HCT116 (cell line): Measurements from ENCODE around the gene ELOA. TPM values are rescaled to one million over a fixed set of nuclear protein-coding genes. Genes with fewer than 3 reads are reported as not detected.

ENCODE experiments used
- ATAC-seq: fragments of 200-7000 bp; cut with Tn5 transposase; 2 replicates; pipeline ENCODE4 v1.9.1; 2020; ENCODE audit warnings: mild to moderate bottlenecking, moderate library complexity
- BruUV-seq: library from RNA; stranded (reverse); fragments of 400-500 nt; replicated peaks from 2 replicates; lab custom pipeline; 2021; lab: Mats Ljungman, UMichigan
- CTCF ChIA-PET: fragments of 300-600 bp; sonication (Branson Sonifier 250); formaldehyde crosslinking; loops from one replicate; lab custom pipeline; 2021; ENCODE audit warnings: antibody characterized with exemption; lab: Charles Lee
- POLR2A ChIA-PET: fragments of 300-600, 350-600 bp; sonication (Branson Sonifier 250); formaldehyde crosslinking; loops from one replicate; lab custom pipeline; 2021; ENCODE audit warnings: antibody characterized with exemption; lab: Charles Lee
- RAD21 ChIA-PET, 2 experiments: fragments of 300-600 bp; sonication (Branson Sonifier 250); formaldehyde crosslinking; loops; one replicate each; lab custom pipeline; 2023; ENCODE audit warnings: low total read pairs in 2 of 2; ENCODE audit not compliant: uncharacterized antibody in 2 of 2, unreplicated experiment in 2 of 2, low non-redundant PET in 1 of 2; lab: Charles Lee
- DNase-seq: peaks from one replicate; pipeline ENCODE4 v3.0.0-alpha.2; 2010; ENCODE audit warnings: low read depth, low spot score
- H2AFZ ChIP-seq: fragments of 200-600 bp; shearing (Covaris generic), sonication (generic); 2 replicates; pipeline ENCODE4 v1.6.1; 2017; ENCODE audit warnings: low read depth, mixed run types, mixed read lengths, antibody characterized with exemption, low read length; ENCODE audit not compliant: poor library complexity, severe bottlenecking
- H3K27ac ChIP-seq: 2 replicates; pipeline ENCODE4 v1.5.1; 2012; ENCODE audit warnings: low read depth, low read length
- H3K27me3 ChIP-seq: fragments of 200-600 bp; sonication (generic); 2 replicates; pipeline ENCODE4 v1.6.1; 2016; ENCODE audit warnings: mixed run types, low read length, mixed read lengths; ENCODE audit not compliant: insufficient read depth
- H3K36me3 ChIP-seq, 2 experiments: fragments of 200-500 bp in 1 of 2; fragments of 200-600 bp in 1 of 2; sonication (Bioruptor generic) in 1 of 2; sonication (generic) in 1 of 2; 2 replicates each; pipeline versions ENCODE4 v1.5.1 to v1.6.1; 2014 to 2016; ENCODE audit warnings: low read length in 2 of 2, inconsistent platforms in 1 of 2, mixed read lengths in 1 of 2, mixed run types in 1 of 2; ENCODE audit not compliant: insufficient read depth in 2 of 2, control insufficient read depth in 1 of 2
- H3K4me1 ChIP-seq, 2 experiments: fragments of 200-600 bp in 1 of 2; sonication (generic) in 1 of 2; 2 replicates each; pipeline versions ENCODE4 v1.5.1 to v1.6.1; 2012 to 2017; ENCODE audit warnings: low read length in 2 of 2, inconsistent platforms in 1 of 2, mild to moderate bottlenecking in 1 of 2, mixed read lengths in 1 of 2, mixed run types in 1 of 2, moderate library complexity in 1 of 2; ENCODE audit not compliant: insufficient read depth in 2 of 2, control insufficient read depth in 1 of 2
- H3K4me2 ChIP-seq: fragments of 200-600 bp; sonication (generic); 2 replicates; pipeline ENCODE4 v1.6.1; 2017; ENCODE audit warnings: mixed run types, low read length, mixed read lengths
- H3K4me3 ChIP-seq, 2 experiments: fragments of 200-600 bp in 1 of 2; sonication (generic) in 1 of 2; replicated peaks in 1 of 2; 2 replicates each; pipeline ENCODE4 v1.5.1; 2011 to 2016; ENCODE audit warnings: low read length in 2 of 2, control low read depth in 1 of 2, low read depth in 1 of 2, mild to moderate bottlenecking in 1 of 2, mixed read lengths in 1 of 2, mixed run types in 1 of 2
- H3K79me2 ChIP-seq: fragments of 200-600 bp; sonication (generic); 2 replicates; pipeline ENCODE4 v1.6.1; 2017; ENCODE audit warnings: mild to moderate bottlenecking, mixed run types, low read length, moderate library complexity, mixed read lengths; ENCODE audit not compliant: insufficient read depth
- H3K9ac ChIP-seq: fragments of 200-600 bp; sonication (generic); 2 replicates; pipeline ENCODE4 v1.6.1; 2016; ENCODE audit warnings: low read length, mixed read lengths
- H3K9me2 ChIP-seq: fragments of 200-600 bp; sonication (generic), shearing (Covaris generic); 2 replicates; pipeline ENCODE4 v1.6.1; 2017; ENCODE audit warnings: mixed run types, mild to moderate bottlenecking, moderate library complexity; ENCODE audit not compliant: insufficient read depth
- H3K9me3 ChIP-seq, 2 experiments: fragments of 200-500 bp in 1 of 2; fragments of 200-600 bp in 1 of 2; sonication (Bioruptor generic) in 1 of 2; sonication (generic) in 1 of 2; 2 replicates each; pipeline ENCODE4 v1.6.1; 2014 to 2017; ENCODE audit warnings: low read length in 2 of 2, mixed read lengths in 2 of 2, inconsistent platforms in 1 of 2, low read depth in 1 of 2, mild to moderate bottlenecking in 1 of 2, mixed run types in 1 of 2, moderate library complexity in 1 of 2; ENCODE audit not compliant: control insufficient read depth in 1 of 2, insufficient read depth in 1 of 2
- H4K20me1 ChIP-seq: fragments of 200-600 bp; sonication (generic), shearing (Covaris generic); 2 replicates; pipeline ENCODE4 v1.6.1; 2017; ENCODE audit warnings: mixed run types, mild to moderate bottlenecking, moderate library complexity; ENCODE audit not compliant: insufficient read depth
- CEBPB ChIP-seq: IDR thresholded peaks from 2 replicates; pipeline ENCODE4 v1.6.1; 2012; ENCODE audit warnings: low read depth
- FOSL1 ChIP-seq: IDR thresholded peaks from 2 replicates; pipeline ENCODE4 v1.6.1; 2012; ENCODE audit warnings: low read depth
- JUND ChIP-seq: IDR thresholded peaks from 2 replicates; pipeline ENCODE4 v1.6.1; 2012
- POLR2A ChIP-seq: IDR thresholded peaks from 2 replicates; pipeline ENCODE4 v1.7.0; 2011; ENCODE audit warnings: borderline replicate concordance; ENCODE audit not compliant: insufficient read depth, insufficient read length; ENCODE audit errors: extremely low read depth
- POLR2AphosphoS5 ChIP-seq: IDR thresholded peaks from 2 replicates; pipeline ENCODE4 v1.6.1; 2011; ENCODE audit warnings: mild to moderate bottlenecking, low read depth, low read length, moderate library complexity
- RAD21 ChIP-seq: IDR thresholded peaks from 2 replicates; pipeline ENCODE4 v1.6.1; 2012; ENCODE audit warnings: low read depth, mild to moderate bottlenecking
- SIN3A ChIP-seq: IDR thresholded peaks from 2 replicates; pipeline ENCODE4 v1.6.1; 2012; ENCODE audit warnings: low read depth
- SP1 ChIP-seq: IDR thresholded peaks from 2 replicates; pipeline ENCODE4 v1.6.1; 2012; ENCODE audit warnings: low read depth
- ZFX ChIP-seq: fragments of 450-650 bp; IDR thresholded peaks from 2 replicates; pipeline ENCODE4 v1.6.1; 2017
- intact Hi-C: fragments of 100-400 bp; cut with micrococcal nuclease; formaldehyde crosslinking; loops from 2 replicates; pipeline ENCODE4 v1.10.0; 2022
- total RNA-seq: library from RNA; stranded (reverse); gene quantifications from one replicate; pipeline ENCODE4 v1.2.1, GENCODE V29; 2021; ENCODE audit not compliant: unreplicated experiment
- TF ChIP-seq, protein P1 (sequence below): IDR thresholded peaks from 2 replicates; pipeline ENCODE4 v1.6.1; 2012; ENCODE audit warnings: low read depth
- TF ChIP-seq, protein P2 (sequence below), 3 experiments: fragments of 200-600 bp in 1 of 3; sonication (generic) in 1 of 3; IDR thresholded peaks in 2 of 3; conservative IDR thresholded peaks in 1 of 3; 2 replicates each; pipeline ENCODE4 v1.5.1; 2012 to 2017; ENCODE audit warnings: low read depth in 2 of 3, low read length in 2 of 3, antibody characterized with exemption in 1 of 3, borderline replicate concordance in 1 of 3, control low read depth in 1 of 3, mild to moderate bottlenecking in 1 of 3, mixed read lengths in 1 of 3, mixed run types in 1 of 3, moderate library complexity in 1 of 3; ENCODE audit not compliant: insufficient read depth in 1 of 3
- TF ChIP-seq, protein P3 (sequence below): IDR thresholded peaks from 2 replicates; pipeline ENCODE4 v1.6.1; 2011; ENCODE audit warnings: mild to moderate bottlenecking, low read length, moderate library complexity; ENCODE audit not compliant: insufficient replicate concordance; ENCODE audit errors: extremely low read depth
- TF ChIP-seq, protein P4 (sequence below): IDR thresholded peaks from 2 replicates; pipeline ENCODE4 v1.6.1; 2012

Gene ELOA
- total RNA-seq, 1 experiment from 2014 or later: 39.3 TPM

DNA sequence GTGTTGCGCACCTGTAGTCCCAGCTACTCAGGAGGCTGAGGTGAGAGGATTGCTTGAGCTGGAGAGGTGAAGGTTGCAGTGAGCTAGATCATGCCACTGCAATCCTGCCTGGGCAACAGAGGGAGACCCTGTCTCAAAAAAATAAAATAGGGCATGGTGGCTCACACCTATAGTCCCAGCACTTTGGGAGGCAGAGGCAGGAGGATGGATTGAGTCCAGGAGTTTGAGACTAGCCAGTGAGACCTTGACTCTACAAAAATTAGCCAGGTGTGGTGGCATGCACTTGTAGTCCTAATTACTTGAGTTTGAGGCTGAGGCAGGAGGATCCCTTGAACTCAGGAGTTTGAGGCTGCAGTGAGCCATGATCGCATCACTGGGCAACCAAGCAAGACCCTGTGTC lies 42.0 kb upstream of the ELOA start:
- ChIA-PET RAD21 (no interaction called here), CTCF (no interaction called here), POLR2A (interaction anchor here (3.9 kb wide), 1 partner anchor 10 kb away, joined by 15 read pairs; the partner anchor contains the start of gene RPL11)
- H3K79me2 ChIP-seq: peaks cover 75% of the 10 kb centered on the region
- ATAC-seq (no peak), DNase-seq (no peak)
- TF ChIP-seq CEBPB: no peak
- no peak for TF ChIP-seq ZFX
- no peaks in the 10 kb centered on the region for H3K9me3 ChIP-seq
- H3K27ac ChIP-seq: no peak overlapping the region
- no peaks in the 10 kb centered on the region for H3K27me3 ChIP-seq
- no TSS peak for BruUV-seq
- peaks cover 51% of the 10 kb centered on the region for H4K20me1 ChIP-seq
- H3K4me3 ChIP-seq: no peak overlapping the region
- H3K4me1 ChIP-seq: 0 out of 4 replicates have a peak, but pooled peaks cover 0 to 2% of the 10 kb centered on the region in 2 experiments
- H3K36me3 ChIP-seq: peaks cover 61 to 66% of the 10 kb centered on the region in 2 experiments
- H3K9me2 ChIP-seq: no peaks in the 10 kb centered on the region
- no peak overlapping the region for H2AFZ ChIP-seq
- intact Hi-C loops: no loop called here
- H3K9ac ChIP-seq: no peak overlapping the region
- no peak overlapping the region for H3K4me2 ChIP-seq

DNA sequence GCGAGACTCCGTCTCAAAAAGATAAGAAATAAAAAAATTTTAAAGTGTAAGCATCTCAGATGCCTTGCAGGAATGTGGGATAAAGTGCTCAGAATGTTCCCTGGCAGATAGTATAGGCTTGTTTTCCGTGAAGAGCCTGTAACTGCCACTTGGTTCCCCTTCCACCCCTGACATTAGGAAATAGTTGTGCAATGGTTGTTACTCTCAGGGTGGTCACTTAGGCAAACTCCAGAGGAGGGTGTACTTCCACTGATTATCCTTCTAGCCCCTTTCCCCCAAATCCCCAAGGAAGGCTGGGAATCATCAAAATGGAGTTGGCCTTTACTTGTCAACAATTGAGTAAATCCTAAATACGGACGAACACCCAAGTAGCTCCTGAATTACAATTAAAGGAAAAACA lies 41.3 kb upstream of the ELOA start:
- Histone ChIP-seq H3K9me3 (no peaks in the 10 kb centered on the region), H2AFZ (no peak overlapping the region), H3K4me2 (no peak overlapping the region), H3K79me2 (peaks cover 68% of the 10 kb centered on the region), H3K36me3 (peaks cover 55 to 59% of the 10 kb centered on the region in 2 experiments), H3K27ac (no peak overlapping the region), H3K27me3 (no peaks in the 10 kb centered on the region), H3K9ac (no peak overlapping the region), H3K4me3 (no peak overlapping the region), H4K20me1 (peaks cover 46% of the 10 kb centered on the region), H3K9me2 (no peaks in the 10 kb centered on the region), H3K4me1 (no peaks in the 10 kb centered on the region)
- RAD21 ChIA-PET: no interaction called here
- TF ChIP-seq SIN3A (no peak), JUND (no peak), POLR2AphosphoS5 (no peak; the same call in 1 of the 2 replicates), FOSL1 (no peak), RAD21 (no peak), POLR2A (no peak), SP1 (no peak), CEBPB (no peak)
- TF ChIP-seq, protein P1, sequence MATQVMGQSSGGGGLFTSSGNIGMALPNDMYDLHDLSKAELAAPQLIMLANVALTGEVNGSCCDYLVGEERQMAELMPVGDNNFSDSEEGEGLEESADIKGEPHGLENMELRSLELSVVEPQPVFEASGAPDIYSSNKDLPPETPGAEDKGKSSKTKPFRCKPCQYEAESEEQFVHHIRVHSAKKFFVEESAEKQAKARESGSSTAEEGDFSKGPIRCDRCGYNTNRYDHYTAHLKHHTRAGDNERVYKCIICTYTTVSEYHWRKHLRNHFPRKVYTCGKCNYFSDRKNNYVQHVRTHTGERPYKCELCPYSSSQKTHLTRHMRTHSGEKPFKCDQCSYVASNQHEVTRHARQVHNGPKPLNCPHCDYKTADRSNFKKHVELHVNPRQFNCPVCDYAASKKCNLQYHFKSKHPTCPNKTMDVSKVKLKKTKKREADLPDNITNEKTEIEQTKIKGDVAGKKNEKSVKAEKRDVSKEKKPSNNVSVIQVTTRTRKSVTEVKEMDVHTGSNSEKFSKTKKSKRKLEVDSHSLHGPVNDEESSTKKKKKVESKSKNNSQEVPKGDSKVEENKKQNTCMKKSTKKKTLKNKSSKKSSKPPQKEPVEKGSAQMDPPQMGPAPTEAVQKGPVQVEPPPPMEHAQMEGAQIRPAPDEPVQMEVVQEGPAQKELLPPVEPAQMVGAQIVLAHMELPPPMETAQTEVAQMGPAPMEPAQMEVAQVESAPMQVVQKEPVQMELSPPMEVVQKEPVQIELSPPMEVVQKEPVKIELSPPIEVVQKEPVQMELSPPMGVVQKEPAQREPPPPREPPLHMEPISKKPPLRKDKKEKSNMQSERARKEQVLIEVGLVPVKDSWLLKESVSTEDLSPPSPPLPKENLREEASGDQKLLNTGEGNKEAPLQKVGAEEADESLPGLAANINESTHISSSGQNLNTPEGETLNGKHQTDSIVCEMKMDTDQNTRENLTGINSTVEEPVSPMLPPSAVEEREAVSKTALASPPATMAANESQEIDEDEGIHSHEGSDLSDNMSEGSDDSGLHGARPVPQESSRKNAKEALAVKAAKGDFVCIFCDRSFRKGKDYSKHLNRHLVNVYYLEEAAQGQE: no peak
- TF ChIP-seq, protein P2, sequence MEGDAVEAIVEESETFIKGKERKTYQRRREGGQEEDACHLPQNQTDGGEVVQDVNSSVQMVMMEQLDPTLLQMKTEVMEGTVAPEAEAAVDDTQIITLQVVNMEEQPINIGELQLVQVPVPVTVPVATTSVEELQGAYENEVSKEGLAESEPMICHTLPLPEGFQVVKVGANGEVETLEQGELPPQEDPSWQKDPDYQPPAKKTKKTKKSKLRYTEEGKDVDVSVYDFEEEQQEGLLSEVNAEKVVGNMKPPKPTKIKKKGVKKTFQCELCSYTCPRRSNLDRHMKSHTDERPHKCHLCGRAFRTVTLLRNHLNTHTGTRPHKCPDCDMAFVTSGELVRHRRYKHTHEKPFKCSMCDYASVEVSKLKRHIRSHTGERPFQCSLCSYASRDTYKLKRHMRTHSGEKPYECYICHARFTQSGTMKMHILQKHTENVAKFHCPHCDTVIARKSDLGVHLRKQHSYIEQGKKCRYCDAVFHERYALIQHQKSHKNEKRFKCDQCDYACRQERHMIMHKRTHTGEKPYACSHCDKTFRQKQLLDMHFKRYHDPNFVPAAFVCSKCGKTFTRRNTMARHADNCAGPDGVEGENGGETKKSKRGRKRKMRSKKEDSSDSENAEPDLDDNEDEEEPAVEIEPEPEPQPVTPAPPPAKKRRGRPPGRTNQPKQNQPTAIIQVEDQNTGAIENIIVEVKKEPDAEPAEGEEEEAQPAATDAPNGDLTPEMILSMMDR (IDR thresholded peaks at IDR 0.05 in 2 of 3, conservative IDR thresholded peaks at IDR 0.05 in 1 of 3; ENCODE audit: borderline replicate concordance in 1 of 3, insufficient read depth in 1 of 3, low read depth in 2 of 3, low read length in 2 of 3): no peak
- TF ChIP-seq, protein P3, sequence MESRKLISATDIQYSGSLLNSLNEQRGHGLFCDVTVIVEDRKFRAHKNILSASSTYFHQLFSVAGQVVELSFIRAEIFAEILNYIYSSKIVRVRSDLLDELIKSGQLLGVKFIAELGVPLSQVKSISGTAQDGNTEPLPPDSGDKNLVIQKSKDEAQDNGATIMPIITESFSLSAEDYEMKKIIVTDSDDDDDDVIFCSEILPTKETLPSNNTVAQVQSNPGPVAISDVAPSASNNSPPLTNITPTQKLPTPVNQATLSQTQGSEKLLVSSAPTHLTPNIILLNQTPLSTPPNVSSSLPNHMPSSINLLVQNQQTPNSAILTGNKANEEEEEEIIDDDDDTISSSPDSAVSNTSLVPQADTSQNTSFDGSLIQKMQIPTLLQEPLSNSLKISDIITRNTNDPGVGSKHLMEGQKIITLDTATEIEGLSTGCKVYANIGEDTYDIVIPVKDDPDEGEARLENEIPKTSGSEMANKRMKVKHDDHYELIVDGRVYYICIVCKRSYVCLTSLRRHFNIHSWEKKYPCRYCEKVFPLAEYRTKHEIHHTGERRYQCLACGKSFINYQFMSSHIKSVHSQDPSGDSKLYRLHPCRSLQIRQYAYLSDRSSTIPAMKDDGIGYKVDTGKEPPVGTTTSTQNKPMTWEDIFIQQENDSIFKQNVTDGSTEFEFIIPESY: no peak
- TF ChIP-seq, protein P4, sequence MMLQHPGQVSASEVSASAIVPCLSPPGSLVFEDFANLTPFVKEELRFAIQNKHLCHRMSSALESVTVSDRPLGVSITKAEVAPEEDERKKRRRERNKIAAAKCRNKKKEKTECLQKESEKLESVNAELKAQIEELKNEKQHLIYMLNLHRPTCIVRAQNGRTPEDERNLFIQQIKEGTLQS: no peak
- ATAC-seq: no peak
- BruUV-seq: no TSS peak
- POLR2A ChIA-PET: interaction anchor here (3.9 kb wide), 1 partner anchor 10 kb away, joined by 15 read pairs; the partner anchor contains the start of gene RPL11
- intact Hi-C loops: no loop called here
- CTCF ChIA-PET: no interaction called here
- no peak for DNase-seq
